Lower leg skin (tissue), 3 donors: Measurements from ENCODE around the gene TTLL5.

ENCODE experiments used
- POLR2A ChIP-seq, 2 donors: fragments of 450-650 bp; IDR thresholded peaks; one replicate each; pipeline ENCODE4 v1.6.1; 2016 to 2017; ENCODE audit warnings: antibody characterized with exemption in 2 of 2, mild to moderate bottlenecking in 1 of 2, moderate library complexity in 1 of 2
- TF ChIP-seq, protein P1 (sequence below), 3 donors: fragments of 450-650 bp; IDR thresholded peaks; one replicate each; pipeline ENCODE4 v1.5.1; 2016; ENCODE audit warnings: antibody characterized with exemption in 3 of 3, mild to moderate bottlenecking in 3 of 3, moderate library complexity in 2 of 3

- TF ChIP-seq, protein P1, sequence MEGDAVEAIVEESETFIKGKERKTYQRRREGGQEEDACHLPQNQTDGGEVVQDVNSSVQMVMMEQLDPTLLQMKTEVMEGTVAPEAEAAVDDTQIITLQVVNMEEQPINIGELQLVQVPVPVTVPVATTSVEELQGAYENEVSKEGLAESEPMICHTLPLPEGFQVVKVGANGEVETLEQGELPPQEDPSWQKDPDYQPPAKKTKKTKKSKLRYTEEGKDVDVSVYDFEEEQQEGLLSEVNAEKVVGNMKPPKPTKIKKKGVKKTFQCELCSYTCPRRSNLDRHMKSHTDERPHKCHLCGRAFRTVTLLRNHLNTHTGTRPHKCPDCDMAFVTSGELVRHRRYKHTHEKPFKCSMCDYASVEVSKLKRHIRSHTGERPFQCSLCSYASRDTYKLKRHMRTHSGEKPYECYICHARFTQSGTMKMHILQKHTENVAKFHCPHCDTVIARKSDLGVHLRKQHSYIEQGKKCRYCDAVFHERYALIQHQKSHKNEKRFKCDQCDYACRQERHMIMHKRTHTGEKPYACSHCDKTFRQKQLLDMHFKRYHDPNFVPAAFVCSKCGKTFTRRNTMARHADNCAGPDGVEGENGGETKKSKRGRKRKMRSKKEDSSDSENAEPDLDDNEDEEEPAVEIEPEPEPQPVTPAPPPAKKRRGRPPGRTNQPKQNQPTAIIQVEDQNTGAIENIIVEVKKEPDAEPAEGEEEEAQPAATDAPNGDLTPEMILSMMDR (IDR thresholded peaks at IDR 0.05) = no peak
- no peak for TF ChIP-seq POLR2A (IDR thresholded peaks at IDR 0.05)
These were observed 145.3 kb downstream of the TTLL5 start for GRCh38 chr14:75806352-75806832.
